RWPE1 (cell line): Measurements from ENCODE around the gene EXOC3L2.
A peak's percentile ranks its signal among the peaks of the same experiment; 100 is the strongest.

Experiments
- CTCF ChIA-PET: fragments of 350-600 bp; sonication (Branson Sonifier 250); formaldehyde crosslinking; extraction: SDS; loops from one replicate; lab custom pipeline; 2021; lab: Yijun Ruan, JAX
- POLR2A ChIA-PET: fragments of 400-600 bp; formaldehyde crosslinking; extraction: SDS; loops from one replicate; lab custom pipeline; 2020; ENCODE audit warnings: antibody characterized with exemption; ENCODE audit not compliant: low non-redundant PET; lab: Yijun Ruan, JAX
- DNase-seq: peaks from one replicate; pipeline ENCODE4 v3.0.0; 2012; ENCODE audit warnings: low spot score
- H3K27ac ChIP-seq: fragments of 450-650 bp; 2 replicates; pipeline ENCODE4 v1.5.1; 2017
- CTCF ChIP-seq: fragments of 450-650 bp; conservative IDR thresholded peaks from 2 replicates; pipeline ENCODE4 v1.5.1; 2017; ENCODE audit warnings: low read depth, mild to moderate bottlenecking

EXOC3L2 gene

DNA sequence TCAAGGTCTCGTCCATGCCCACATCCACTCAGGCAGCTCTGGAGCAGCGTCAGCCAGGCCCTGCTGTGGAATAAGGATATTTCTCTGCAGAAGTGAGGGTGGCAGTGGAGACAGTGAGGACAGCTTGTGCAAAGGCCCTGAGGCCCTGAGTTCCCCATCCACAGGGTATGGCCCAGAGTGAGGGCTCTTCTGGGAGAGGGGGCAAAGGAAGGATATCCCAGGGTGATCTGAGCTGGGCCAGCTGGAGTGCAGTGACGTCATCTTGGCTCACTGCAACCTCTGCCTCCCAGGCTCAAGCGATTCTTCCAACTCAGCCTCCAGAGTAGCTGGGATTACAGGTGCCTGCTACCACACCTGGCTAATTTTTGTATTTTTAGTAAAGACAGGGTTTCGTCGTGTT, 17.4 kb upstream of the EXOC3L2 start:
- TF ChIP-seq CTCF: no peak
- CTCF ChIA-PET: interaction anchor here (0.6 to 0.9 kb wide), 2 partner anchors 245 to 358 kb away, joined by 3 read pairs; no protein-coding TSS in a partner anchor
- POLR2A ChIA-PET: no interaction called here

GRCh38 chr19:45258862-45259261, 13.7 kb upstream of the EXOC3L2 start:
- ChIA-PET POLR2A (no interaction called here), CTCF (no interaction called here)
- DNase-seq: no peak
- no peak for TF ChIP-seq CTCF
- H3K27ac ChIP-seq: no peak overlapping the region

More for the DNA sequence above, 17.4 kb upstream of the EXOC3L2 start:
- no peak overlapping the region for H3K27ac ChIP-seq
- no peak for DNase-seq

- TF ChIP-seq CTCF: no peak
- ChIA-PET POLR2A (no interaction called here), CTCF (interaction anchor here (0.6 kb wide), 2 partner anchors 241 to 256 kb away, joined by 3 to 6 read pairs; partner anchors contain the start of gene RELB)
- DNase-seq: no peak
- no peak overlapping the region for H3K27ac ChIP-seq
Observed at GRCh38 chr19:45256836-45257235, 11.6 kb upstream of the EXOC3L2 start.

DNA sequence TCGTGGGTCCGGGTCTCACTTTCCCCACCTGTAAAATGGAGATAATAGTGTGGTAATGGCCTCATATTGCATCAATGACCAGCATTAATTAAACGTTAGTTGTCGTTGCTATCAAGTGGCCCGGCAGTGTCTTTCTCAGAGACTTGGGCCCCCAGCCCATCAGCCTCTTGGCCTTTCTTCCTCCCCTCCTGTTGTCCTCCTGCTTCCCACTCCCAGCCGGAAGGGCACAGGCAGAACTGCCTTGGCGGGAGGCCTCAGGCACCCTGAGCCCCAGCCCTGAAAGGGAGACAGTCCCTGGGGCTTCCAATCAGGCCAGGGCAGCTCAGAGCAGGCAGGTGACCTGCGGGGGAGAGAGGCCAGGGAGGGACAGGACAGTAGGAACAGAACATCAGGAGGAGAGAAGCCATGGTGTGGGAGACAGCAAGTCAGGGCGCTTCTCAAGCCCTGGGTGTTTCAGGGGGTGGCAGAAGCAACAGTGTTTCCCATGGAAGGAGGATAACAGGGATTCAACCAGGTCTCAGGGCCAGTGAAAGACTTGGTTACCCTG, 10.5 kb upstream of the EXOC3L2 start:
- CTCF ChIA-PET: no interaction called here
- no peak for TF ChIP-seq CTCF
- DNase-seq: no peak
- H3K27ac ChIP-seq: peak overlapping the region; percentile 30
- POLR2A ChIA-PET: no interaction called here

- ChIA-PET POLR2A (interaction anchor here (0.6 kb wide), 1 partner anchor 83 kb away, joined by 3 read pairs; no protein-coding TSS in a partner anchor), CTCF (interaction anchor here (0.6 to 2.2 kb wide), 2 partner anchors 37 to 85 kb away, joined by 4 to 9 read pairs; no protein-coding TSS in a partner anchor)
- H3K27ac ChIP-seq: peak overlapping the region; percentile 78
- no peak for DNase-seq
- TF ChIP-seq CTCF: no peak
Observed at GRCh38 chr19:45254044-45254531, 8.9 kb upstream of the EXOC3L2 start.

DNA sequence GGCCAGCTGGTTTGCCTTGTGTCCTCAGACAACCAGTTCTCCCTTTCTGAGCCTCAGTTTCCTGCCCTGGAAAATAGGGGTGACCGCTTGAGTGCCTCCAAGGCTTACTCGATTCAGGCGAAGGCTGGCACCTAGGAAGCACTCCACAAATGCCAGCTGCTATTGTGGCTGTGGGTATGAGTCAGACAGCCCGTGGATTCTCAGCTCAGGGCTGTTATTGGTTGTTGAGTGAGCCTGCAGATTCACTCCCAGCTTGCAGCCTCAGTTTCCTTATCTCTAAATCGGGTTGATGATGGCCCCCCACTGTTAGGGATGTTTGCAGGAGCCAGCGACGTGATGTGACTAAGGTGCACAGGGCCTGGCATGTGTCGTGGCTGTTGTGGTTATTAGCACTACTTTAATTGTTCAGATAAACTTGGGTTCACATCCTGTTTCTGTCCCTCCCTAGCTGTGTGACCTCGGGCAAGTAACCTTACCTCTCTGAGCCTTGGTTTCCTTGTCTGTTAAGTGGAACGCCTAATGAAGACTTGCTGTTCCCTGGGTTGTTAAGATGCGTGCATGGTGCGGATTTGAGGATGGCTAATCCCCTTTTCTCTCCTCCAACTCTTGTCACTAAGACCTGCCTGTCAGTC, 8.3 kb upstream of the EXOC3L2 start:
- CTCF ChIA-PET: interaction anchor here (0.6 to 2.2 kb wide), 2 partner anchors 37 to 85 kb away, joined by 4 to 9 read pairs; no protein-coding TSS in a partner anchor
- TF ChIP-seq CTCF: no peak
- DNase-seq: peak; percentile 36
- POLR2A ChIA-PET: no interaction called here
- H3K27ac ChIP-seq: peak overlapping the region; percentile 78
